HepG2 (cell line): ENCODE data around the gene IL16. TPM values are rescaled to one million over a fixed set of nuclear protein-coding genes. Genes with fewer than 3 reads are reported as not detected.

Experiments
- ATAC-seq: fragments of 200-7000 bp; cut with Tn5 transposase; 3 replicates; pipeline ENCODE4 v1.9.1; 2020; ENCODE audit warnings: mild to moderate bottlenecking, moderate library complexity
- BruUV-seq: library from RNA; stranded (reverse); fragments of 400-500 nt; replicated peaks from 2 replicates; lab custom pipeline; 2021; lab: Mats Ljungman, UMichigan
- CTCF ChIA-PET: fragments of 300-600 bp; formaldehyde crosslinking; extraction: SDS; loops from one replicate; lab custom pipeline; 2021; ENCODE audit warnings: low total read pairs, inconsistent platforms, low intra/inter-chr PET ratio; lab: Yijun Ruan, JAX
- POLR2A ChIA-PET: fragments of 350-600 bp; sonication (Branson Sonifier 250); formaldehyde crosslinking; loops from one replicate; lab custom pipeline; 2020; ENCODE audit warnings: antibody characterized with exemption, inconsistent platforms; lab: Yijun Ruan, JAX
- DNase-seq: peaks from one replicate; pipeline ENCODE4 v3.0.0-alpha.2; 2015; ENCODE audit warnings: low spot score
- FAIRE-seq: peaks from 3 replicates; lab custom pipeline; 2011; peaks lifted over from hg19 to GRCh38; lab: Jason Lieb, UNC
- H2AFZ ChIP-seq: one replicate; pipeline ENCODE4 v1.6.1; 2011; ENCODE audit warnings: low read length, inconsistent platforms
- H3K27ac ChIP-seq: fragments of 300-600 bp; 3 replicates; pipeline ENCODE4 v1.8.0; 2011; ENCODE audit warnings: mixed run types, mild to moderate bottlenecking, mixed read lengths, low read length, inconsistent platforms; ENCODE audit not compliant: insufficient read depth; ENCODE audit errors: extremely low read length
- H3K27me3 ChIP-seq, 2 experiments: fragments of 200-600 bp in 1 of 2; 2 replicates in 1 of 2; 3 replicates in 1 of 2; pipeline versions ENCODE4 v1.6.0 to v1.8.0; 2011; ENCODE audit warnings: low read length in 2 of 2, mild to moderate bottlenecking in 2 of 2, moderate library complexity in 2 of 2, inconsistent platforms in 1 of 2; ENCODE audit not compliant: insufficient read depth in 2 of 2, control insufficient read depth in 1 of 2
- H3K36me3 ChIP-seq, 2 experiments: fragments of 200-600 bp in 1 of 2; replicated peaks in 1 of 2; 2 replicates in 1 of 2; 3 replicates in 1 of 2; pipeline versions ENCODE4 v1.5.1 to v1.8.0; 2011; ENCODE audit warnings: low read length in 2 of 2, inconsistent platforms in 1 of 2; ENCODE audit not compliant: insufficient read depth in 2 of 2, control insufficient read depth in 1 of 2
- H3K4me1 ChIP-seq: 2 replicates; pipeline ENCODE4 v1.5.1; 2012; ENCODE audit warnings: low read length, inconsistent platforms; ENCODE audit not compliant: insufficient read depth
- H3K4me2 ChIP-seq: 2 replicates; pipeline ENCODE4 v1.6.0; 2011; ENCODE audit warnings: low read depth, low read length, inconsistent platforms
- H3K4me3 ChIP-seq, 3 experiments: fragments of 200-600 bp in 1 of 3; sonication (generic), shearing (Covaris generic) in 1 of 3; replicated peaks in 1 of 3; 2 replicates each; pipeline ENCODE4 v1.5.1; 2011 to 2016; ENCODE audit warnings: low read length in 3 of 3, inconsistent platforms in 2 of 3, low read depth in 2 of 3, mild to moderate bottlenecking in 2 of 3, control low read depth in 1 of 3, mixed read lengths in 1 of 3; ENCODE audit not compliant: insufficient read depth in 1 of 3
- H3K79me2 ChIP-seq: one replicate; pipeline ENCODE4 v1.6.1; 2011; ENCODE audit warnings: low read length, inconsistent platforms; ENCODE audit not compliant: insufficient read depth
- H3K9ac ChIP-seq: 2 replicates; pipeline ENCODE4 v1.6.0; 2011; ENCODE audit warnings: mild to moderate bottlenecking, low read depth, low read length, inconsistent platforms; ENCODE audit not compliant: insufficient read depth
- H3K9me3 ChIP-seq: 2 replicates; pipeline ENCODE4 v1.5.1; 2012; ENCODE audit warnings: mild to moderate bottlenecking, low read length
- H4K20me1 ChIP-seq: 2 replicates; pipeline ENCODE4 v1.6.0; 2011; ENCODE audit warnings: inconsistent platforms, mild to moderate bottlenecking, low read length, moderate library complexity; ENCODE audit not compliant: insufficient read depth
- AGO1 ChIP-seq: fragments of 200-400 bp; formaldehyde crosslinking; IDR thresholded peaks from 2 replicates; pipeline ENCODE4 v1.6.1; 2017; ENCODE audit warnings: mild to moderate bottlenecking, low read depth, low read length, moderate library complexity; ENCODE audit not compliant: poor library complexity, severe bottlenecking
- ISL2 ChIP-seq: sonication (generic); formaldehyde crosslinking; IDR thresholded peaks from 2 replicates; pipeline ENCODE4 v1.5.0; 2020; ENCODE audit warnings: missing genetic modification reagents
- SP5 ChIP-seq: IDR thresholded peaks from 2 replicates; pipeline ENCODE4 v1.6.1; 2016; ENCODE audit warnings: low read depth, borderline replicate concordance
- ZNF24 ChIP-seq: fragments of 450-650 bp; IDR thresholded peaks from 2 replicates; pipeline ENCODE4 v1.6.1; 2017; ENCODE audit warnings: antibody characterized with exemption, mild to moderate bottlenecking
- ZNF557 ChIP-seq: sonication (generic); formaldehyde crosslinking; IDR thresholded peaks from 2 replicates; pipeline ENCODE4 v1.4.0; 2020; ENCODE audit warnings: missing genetic modification reagents
- ZNF772 ChIP-seq: sonication (generic); formaldehyde crosslinking; IDR thresholded peaks from 2 replicates; pipeline ENCODE4 v1.5.0; 2020; ENCODE audit warnings: mild to moderate bottlenecking, missing genetic modification reagents
- WGBS: methylation state at CpG from one replicate; pipeline ENCODE4 v1.1.6; 2017; ENCODE audit warnings: low lambda C conversion rate; 5-methylcytosine and 5-hydroxymethylcytosine counted together
- in situ Hi-C: cut with HindIII; loops from 2 replicates; pipeline ENCODE4 v1.10.0; 2017; ENCODE audit warnings: low pct_unique_long_range_greater_than_20kb; ENCODE audit not compliant: extremely low pct_ligation_motif_present
- intact Hi-C: fragments of 100-400 bp; cut with micrococcal nuclease; formaldehyde crosslinking; loops from one replicate; pipeline ENCODE4 v1.10.0; 2022; ENCODE audit not compliant: unreplicated experiment
- polyA plus RNA-seq, 8 experiments: library from polyadenylated mRNA; depleted of rRNA in 3 of 8; stranded (reverse) in 7 of 8; unstranded in 1 of 8; fragments of >200 nt; fragmentation: Illumina TruSeq in 4 of 8; extraction: Trizol in 4 of 8; gene quantifications; 2 replicates each; pipeline versions ENCODE4 v1.2.1 to v1.2.3, GENCODE V29; 2011 to 2016; ENCODE audit warnings: low read depth in 4 of 8, missing spikeins in 1 of 8, mixed read lengths in 1 of 8; ENCODE audit not compliant: insufficient read depth in 1 of 8
- total RNA-seq, 5 experiments: library from RNA; depleted of rRNA; stranded (reverse); fragments of >200 nt; fragmentation: Illumina TruSeq; extraction: Trizol; gene quantifications; 2 replicates each; pipeline ENCODE4 v1.2.3, GENCODE V29; 2016; ENCODE audit warnings: low read depth in 1 of 5
- TF ChIP-seq, protein P1 (sequence below): sonication (generic); formaldehyde crosslinking; IDR thresholded peaks from 2 replicates; pipeline ENCODE4 v1.4.0; 2020; ENCODE audit warnings: mild to moderate bottlenecking, missing genetic modification reagents, borderline replicate concordance
- TF ChIP-seq, protein P2 (sequence below): sonication (generic); formaldehyde crosslinking; IDR thresholded peaks from 2 replicates; pipeline ENCODE4 v1.5.1; 2020; ENCODE audit warnings: mild to moderate bottlenecking, missing genetic modification reagents, borderline replicate concordance
- TF ChIP-seq, protein P3 (sequence below): sonication (generic); formaldehyde crosslinking; IDR thresholded peaks from 2 replicates; pipeline ENCODE4 v1.4.0; 2020; ENCODE audit warnings: missing genetic modification reagents
- TF ChIP-seq, protein P4 (sequence below): sonication (generic); formaldehyde crosslinking; IDR thresholded peaks from 2 replicates; pipeline ENCODE4 v1.5.1; 2020; ENCODE audit warnings: missing genetic modification reagents, mild to moderate bottlenecking, borderline replicate concordance
- TF ChIP-seq, protein P5 (sequence below): sonication (generic); formaldehyde crosslinking; IDR thresholded peaks from 2 replicates; pipeline ENCODE4 v1.8.1; 2023; ENCODE audit warnings: mild to moderate bottlenecking, missing genetic modification reagents
- TF ChIP-seq, protein P6 (sequence below): sonication (generic); formaldehyde crosslinking; IDR thresholded peaks from 2 replicates; pipeline ENCODE4 v1.5.1; 2020; ENCODE audit warnings: mild to moderate bottlenecking, missing genetic modification reagents, moderate library complexity
- TF ChIP-seq, protein P7 (sequence below): sonication (generic); formaldehyde crosslinking; IDR thresholded peaks from 2 replicates; pipeline ENCODE4 v1.8.1; 2023; ENCODE audit warnings: missing genetic modification reagents, inconsistent platforms, borderline replicate concordance

Gene IL16
- total and polyA plus RNA-seq, 2 of the 13 experiments (the other 11 are each of a cell fraction or from before 2014, with no cell fraction given), result 0.03 TPM; not detected in 1

DNA sequence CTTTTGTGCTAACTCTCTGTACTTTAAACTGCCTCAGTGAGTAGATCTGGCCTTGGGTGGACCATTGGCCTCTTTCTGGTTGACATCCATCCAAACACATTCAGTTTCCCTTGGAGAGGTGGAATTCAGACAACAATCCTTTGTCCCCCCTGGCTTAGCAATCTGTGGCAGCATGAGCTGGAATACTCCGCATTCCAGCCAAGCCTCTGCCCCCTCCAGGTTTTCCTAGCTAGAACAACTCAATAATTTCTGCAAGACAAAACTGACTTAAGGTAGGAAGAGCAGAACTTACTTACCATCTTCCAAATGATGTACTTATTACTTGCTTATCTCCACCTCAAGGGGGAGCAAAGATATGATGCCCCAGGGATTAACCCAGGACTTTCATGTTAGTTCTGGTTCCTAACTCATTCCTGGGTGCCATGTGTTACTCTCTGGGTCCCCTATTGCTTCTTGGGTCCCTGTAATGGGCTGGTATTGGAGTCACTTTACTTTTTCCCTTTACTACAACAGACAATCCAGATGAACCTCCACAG, 21.8 kb upstream of the IL16 start:
- DNase-seq (no peak), FAIRE-seq (no peak), ATAC-seq (no peak)
- ChIA-PET POLR2A (no interaction called here), CTCF (no interaction called here)
- Histone ChIP-seq H3K9me3 (no peaks in the 10 kb centered on the region), H3K27me3 (no peaks in the 10 kb centered on the region; a peak in 1 of 5 replicates), H2AFZ (no peak overlapping the region), H3K4me3 (no peak overlapping the region), H3K79me2 (no peaks in the 10 kb centered on the region), H3K4me1 (no peaks in the 10 kb centered on the region), H3K9ac (no peak overlapping the region), H3K4me2 (no peak overlapping the region), H3K36me3 (no peaks in the 10 kb centered on the region), H4K20me1 (no peaks in the 10 kb centered on the region), H3K27ac (no peak overlapping the region)
- in situ Hi-C loops (no loop called here), intact Hi-C loops (no loop called here)
- BruUV-seq, result no TSS peak
- 100% methylated on average over 1 of the region's 1 CpG for WGBS
- TF ChIP-seq, protein P1, sequence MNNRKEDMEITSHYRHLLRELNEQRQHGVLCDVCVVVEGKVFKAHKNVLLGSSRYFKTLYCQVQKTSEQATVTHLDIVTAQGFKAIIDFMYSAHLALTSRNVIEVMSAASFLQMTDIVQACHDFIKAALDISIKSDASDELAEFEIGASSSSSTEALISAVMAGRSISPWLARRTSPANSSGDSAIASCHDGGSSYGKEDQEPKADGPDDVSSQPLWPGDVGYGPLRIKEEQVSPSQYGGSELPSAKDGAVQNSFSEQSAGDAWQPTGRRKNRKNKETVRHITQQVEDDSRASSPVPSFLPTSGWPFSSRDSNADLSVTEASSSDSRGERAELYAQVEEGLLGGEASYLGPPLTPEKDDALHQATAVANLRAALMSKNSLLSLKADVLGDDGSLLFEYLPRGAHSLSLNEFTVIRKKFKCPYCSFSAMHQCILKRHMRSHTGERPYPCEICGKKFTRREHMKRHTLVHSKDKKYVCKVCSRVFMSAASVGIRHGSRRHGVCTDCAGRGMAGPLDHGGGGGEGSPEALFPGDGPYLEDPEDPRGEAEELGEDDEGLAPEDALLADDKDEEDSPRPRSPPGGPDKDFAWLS (CRISPR knock-in tag), result no peak
- TF ChIP-seq, protein P2, sequence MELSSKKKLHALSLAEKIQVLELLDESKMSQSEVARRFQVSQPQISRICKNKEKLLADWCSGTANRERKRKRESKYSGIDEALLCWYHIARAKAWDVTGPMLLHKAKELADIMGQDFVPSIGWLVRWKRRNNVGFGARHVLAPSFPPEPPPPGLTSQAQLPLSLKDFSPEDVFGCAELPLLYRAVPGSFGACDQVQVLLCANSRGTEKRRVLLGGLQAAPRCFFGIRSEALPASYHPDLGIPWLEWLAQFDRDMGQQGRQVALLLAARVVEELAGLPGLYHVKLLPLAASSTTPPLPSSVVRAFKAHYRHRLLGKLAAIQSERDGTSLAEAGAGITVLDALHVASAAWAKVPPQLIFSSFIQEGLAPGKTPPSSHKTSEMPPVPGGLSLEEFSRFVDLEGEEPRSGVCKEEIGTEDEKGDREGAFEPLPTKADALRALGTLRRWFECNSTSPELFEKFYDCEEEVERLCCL, result no peak
- TF ChIP-seq, protein P3, sequence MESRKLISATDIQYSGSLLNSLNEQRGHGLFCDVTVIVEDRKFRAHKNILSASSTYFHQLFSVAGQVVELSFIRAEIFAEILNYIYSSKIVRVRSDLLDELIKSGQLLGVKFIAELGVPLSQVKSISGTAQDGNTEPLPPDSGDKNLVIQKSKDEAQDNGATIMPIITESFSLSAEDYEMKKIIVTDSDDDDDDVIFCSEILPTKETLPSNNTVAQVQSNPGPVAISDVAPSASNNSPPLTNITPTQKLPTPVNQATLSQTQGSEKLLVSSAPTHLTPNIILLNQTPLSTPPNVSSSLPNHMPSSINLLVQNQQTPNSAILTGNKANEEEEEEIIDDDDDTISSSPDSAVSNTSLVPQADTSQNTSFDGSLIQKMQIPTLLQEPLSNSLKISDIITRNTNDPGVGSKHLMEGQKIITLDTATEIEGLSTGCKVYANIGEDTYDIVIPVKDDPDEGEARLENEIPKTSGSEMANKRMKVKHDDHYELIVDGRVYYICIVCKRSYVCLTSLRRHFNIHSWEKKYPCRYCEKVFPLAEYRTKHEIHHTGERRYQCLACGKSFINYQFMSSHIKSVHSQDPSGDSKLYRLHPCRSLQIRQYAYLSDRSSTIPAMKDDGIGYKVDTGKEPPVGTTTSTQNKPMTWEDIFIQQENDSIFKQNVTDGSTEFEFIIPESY (CRISPR knock-in tag), result no peak
- TF ChIP-seq ZNF772 (CRISPR knock-in tag) (no peak), ZNF557 (CRISPR knock-in tag) (no peak), ZNF24 (no peak), ISL2 (CRISPR knock-in tag) (no peak), AGO1 (no peak), SP5 (CRISPR knock-in tag) (no peak)
- TF ChIP-seq, protein P4, sequence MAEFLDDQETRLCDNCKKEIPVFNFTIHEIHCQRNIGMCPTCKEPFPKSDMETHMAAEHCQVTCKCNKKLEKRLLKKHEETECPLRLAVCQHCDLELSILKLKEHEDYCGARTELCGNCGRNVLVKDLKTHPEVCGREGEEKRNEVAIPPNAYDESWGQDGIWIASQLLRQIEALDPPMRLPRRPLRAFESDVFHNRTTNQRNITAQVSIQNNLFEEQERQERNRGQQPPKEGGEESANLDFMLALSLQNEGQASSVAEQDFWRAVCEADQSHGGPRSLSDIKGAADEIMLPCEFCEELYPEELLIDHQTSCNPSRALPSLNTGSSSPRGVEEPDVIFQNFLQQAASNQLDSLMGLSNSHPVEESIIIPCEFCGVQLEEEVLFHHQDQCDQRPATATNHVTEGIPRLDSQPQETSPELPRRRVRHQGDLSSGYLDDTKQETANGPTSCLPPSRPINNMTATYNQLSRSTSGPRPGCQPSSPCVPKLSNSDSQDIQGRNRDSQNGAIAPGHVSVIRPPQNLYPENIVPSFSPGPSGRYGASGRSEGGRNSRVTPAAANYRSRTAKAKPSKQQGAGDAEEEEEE (CRISPR knock-in tag), result no peak
- TF ChIP-seq, protein P5, sequence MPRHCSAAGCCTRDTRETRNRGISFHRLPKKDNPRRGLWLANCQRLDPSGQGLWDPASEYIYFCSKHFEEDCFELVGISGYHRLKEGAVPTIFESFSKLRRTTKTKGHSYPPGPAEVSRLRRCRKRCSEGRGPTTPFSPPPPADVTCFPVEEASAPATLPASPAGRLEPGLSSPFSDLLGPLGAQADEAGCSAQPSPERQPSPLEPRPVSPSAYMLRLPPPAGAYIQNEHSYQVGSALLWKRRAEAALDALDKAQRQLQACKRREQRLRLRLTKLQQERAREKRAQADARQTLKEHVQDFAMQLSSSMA (CRISPR knock-in tag), result no peak
- TF ChIP-seq, protein P6, sequence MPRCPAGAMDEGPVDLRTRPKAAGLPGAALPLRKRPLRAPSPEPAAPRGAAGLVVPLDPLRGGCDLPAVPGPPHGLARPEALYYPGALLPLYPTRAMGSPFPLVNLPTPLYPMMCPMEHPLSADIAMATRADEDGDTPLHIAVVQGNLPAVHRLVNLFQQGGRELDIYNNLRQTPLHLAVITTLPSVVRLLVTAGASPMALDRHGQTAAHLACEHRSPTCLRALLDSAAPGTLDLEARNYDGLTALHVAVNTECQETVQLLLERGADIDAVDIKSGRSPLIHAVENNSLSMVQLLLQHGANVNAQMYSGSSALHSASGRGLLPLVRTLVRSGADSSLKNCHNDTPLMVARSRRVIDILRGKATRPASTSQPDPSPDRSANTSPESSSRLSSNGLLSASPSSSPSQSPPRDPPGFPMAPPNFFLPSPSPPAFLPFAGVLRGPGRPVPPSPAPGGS (CRISPR knock-in tag), result no peak
- TF ChIP-seq, protein P7, sequence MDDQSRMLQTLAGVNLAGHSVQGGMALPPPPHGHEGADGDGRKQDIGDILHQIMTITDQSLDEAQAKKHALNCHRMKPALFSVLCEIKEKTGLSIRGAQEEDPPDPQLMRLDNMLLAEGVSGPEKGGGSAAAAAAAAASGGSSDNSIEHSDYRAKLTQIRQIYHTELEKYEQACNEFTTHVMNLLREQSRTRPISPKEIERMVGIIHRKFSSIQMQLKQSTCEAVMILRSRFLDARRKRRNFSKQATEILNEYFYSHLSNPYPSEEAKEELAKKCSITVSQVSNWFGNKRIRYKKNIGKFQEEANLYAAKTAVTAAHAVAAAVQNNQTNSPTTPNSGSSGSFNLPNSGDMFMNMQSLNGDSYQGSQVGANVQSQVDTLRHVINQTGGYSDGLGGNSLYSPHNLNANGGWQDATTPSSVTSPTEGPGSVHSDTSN, result no peak
